Right lobe of liver (tissue), 4 donors: ENCODE measurements around the gene MACROD2.

Experiments
- POLR2A ChIP-seq: fragments of 450-650 bp; IDR thresholded peaks from one replicate; pipeline ENCODE4 v1.6.1; 2017; ENCODE audit warnings: antibody characterized with exemption, mild to moderate bottlenecking
- TF ChIP-seq, protein P1 (sequence below), 4 donors: fragments of 200-600 bp in 3 of 4; fragments of 450-650 bp in 1 of 4; IDR thresholded peaks; one replicate each; pipeline versions ENCODE4 v1.5.1 to v1.8.0; 2016 to 2022; ENCODE audit warnings: antibody characterized with exemption in 4 of 4, mild to moderate bottlenecking in 2 of 4
- donor health status: DM: no; HTN: no; CAD: no.
- donor health status: DM: no; HTN: no; CAD: no.
- donor health status: DM: no; HTN: yes; CAD: no.

DNA sequence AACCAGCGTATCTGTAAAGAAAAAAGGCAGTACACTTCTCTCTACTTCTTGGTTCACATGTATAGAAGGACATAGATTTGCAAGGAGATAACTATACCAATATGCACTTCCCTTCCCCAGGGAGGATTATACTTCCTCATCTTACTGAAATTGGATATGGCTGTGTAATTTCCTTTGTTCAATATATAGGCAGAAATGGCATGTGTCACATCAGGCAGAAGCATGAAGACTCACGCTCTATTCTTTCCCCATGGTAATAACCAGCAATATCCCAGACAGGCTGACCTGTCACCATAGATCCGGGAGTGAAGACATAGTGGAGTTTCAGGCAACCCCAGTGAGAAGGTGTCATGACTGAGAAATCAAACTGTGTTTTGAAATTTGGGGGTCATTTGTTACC lies 2059.7 kb downstream of the MACROD2 start:
- TF ChIP-seq, protein P1, sequence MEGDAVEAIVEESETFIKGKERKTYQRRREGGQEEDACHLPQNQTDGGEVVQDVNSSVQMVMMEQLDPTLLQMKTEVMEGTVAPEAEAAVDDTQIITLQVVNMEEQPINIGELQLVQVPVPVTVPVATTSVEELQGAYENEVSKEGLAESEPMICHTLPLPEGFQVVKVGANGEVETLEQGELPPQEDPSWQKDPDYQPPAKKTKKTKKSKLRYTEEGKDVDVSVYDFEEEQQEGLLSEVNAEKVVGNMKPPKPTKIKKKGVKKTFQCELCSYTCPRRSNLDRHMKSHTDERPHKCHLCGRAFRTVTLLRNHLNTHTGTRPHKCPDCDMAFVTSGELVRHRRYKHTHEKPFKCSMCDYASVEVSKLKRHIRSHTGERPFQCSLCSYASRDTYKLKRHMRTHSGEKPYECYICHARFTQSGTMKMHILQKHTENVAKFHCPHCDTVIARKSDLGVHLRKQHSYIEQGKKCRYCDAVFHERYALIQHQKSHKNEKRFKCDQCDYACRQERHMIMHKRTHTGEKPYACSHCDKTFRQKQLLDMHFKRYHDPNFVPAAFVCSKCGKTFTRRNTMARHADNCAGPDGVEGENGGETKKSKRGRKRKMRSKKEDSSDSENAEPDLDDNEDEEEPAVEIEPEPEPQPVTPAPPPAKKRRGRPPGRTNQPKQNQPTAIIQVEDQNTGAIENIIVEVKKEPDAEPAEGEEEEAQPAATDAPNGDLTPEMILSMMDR (IDR thresholded peaks at IDR 0.05), result no peak
- no peak for TF ChIP-seq POLR2A
